Hepatic stellate cell (primary cell): Measurements from ENCODE around the gene NCOA6.
"Not testable (repeated sequence)": the region's sequence is repeated elsewhere in the genome, so short reads cannot be mapped to it uniquely, and the experiment has no call there.

ENCODE experiments used
- DNase-seq: peaks from one replicate; pipeline ENCODE4 v3.0.0; 2011; ENCODE audit warnings: low spot score

Gene NCOA6

GRCh38 chr20:34824806-34825529, 483 bp downstream of the NCOA6 start:
- DNase-seq = peak; percentile 59

- peak; percentile 57 for DNase-seq
Observed at GRCh38 chr20:34824452-34824805, 1.0 kb downstream of the NCOA6 start.

DNA sequence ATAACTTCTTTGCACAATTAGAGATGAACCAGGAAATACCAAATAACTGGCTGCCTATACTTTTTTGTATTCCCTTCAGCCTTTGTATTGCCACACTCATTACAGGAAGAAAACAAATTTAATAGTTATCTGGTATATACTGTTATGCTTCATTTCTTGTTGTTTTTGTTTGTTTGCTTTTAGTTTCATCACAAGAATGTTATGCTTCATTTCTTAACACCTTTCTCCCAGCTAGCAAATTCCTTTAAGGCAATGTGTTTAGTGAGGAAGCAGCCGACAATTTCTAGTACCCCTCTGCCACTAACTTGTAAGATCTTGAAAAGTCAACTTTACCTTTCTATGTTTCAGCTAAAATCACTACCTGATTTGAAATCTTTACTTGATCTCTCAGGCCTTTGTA, 1.4 kb downstream of the NCOA6 start:
- DNase-seq = no peak

DNA sequence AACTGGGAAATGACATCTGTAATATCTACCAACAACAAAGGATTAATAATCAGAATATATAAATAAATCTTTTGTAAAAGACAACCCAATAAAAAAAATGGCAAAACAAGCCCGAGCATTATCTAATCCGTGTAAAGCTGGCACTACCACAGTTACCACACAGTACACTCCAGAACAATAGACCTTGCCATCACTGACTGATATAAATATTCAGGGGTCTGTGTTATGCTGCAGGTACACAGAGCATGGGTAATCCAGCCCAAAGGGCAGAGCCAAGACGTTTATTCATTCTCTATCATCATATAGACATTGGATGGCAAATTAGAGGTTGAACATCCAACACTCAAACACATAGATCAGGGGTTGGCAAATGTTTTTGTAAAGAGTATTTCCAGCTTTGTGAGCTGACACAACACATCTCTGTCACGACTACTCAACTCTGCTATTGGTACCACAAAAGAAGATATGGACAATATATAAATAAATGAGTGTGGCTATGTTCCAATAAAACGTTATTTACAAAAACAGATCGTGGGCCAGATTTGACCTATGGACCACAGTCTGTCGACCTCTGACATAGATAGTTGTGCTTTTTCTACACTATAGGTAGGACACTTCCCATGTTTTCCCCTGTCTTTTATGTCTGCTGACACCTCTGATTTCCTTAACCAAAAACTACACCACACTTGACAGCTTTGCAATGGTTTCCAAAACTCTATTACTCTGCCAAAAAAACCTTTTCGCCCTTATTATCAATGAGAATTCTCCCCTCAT, 4.5 kb downstream of the NCOA6 start:
- DNase-seq = no peak

GRCh38 chr20:34817801-34818200, 7.7 kb downstream of the NCOA6 start:
- no peak for DNase-seq

DNA sequence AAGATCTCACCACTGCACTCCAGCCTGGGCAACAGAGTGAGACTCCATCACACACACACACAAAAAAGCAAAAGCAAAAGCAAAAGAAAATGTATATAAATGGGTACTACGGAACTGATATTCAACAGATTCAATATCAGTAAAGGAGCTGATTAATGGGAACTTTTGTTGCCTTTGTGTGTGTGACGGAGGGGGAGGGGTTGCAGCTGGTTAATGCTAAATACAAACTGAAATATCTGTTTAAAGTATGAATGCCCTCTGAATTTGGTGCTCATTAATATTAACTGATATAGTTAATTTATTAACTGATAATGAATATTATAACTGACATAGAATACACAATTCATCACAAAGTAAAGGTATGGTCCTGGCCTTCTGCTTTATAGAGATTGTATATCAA, 8.4 kb downstream of the NCOA6 start:
- no peak for DNase-seq

- no peak for DNase-seq
Observed at GRCh38 chr20:34815636-34816035, 9.8 kb downstream of the NCOA6 start.

DNA sequence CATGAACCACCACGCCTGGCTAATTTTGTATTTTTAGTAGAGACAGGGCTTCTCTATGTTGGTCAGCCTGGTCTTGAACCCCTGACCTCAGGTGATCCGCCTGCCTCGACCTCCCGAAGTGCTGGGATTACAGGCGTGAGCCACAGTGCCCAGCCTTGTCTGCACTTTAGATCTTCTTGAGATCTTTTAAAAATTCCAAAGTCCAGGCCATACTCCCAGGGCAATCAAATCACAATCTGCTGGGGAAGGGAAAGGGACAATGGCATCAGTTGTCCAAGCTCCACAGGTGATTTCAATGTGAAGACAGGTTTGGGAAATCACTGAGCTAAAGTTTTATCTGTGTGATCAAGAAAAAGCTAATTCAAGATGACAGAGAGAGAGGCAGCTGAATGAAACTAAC, 16.9 kb downstream of the NCOA6 start:
- DNase-seq = no peak

GRCh38 chr20:34807944-34808465, 17.4 kb downstream of the NCOA6 start:
- not testable (repeated sequence) for DNase-seq

GRCh38 chr20:34806255-34806654, 19.2 kb downstream of the NCOA6 start:
- DNase-seq = no peak

DNA sequence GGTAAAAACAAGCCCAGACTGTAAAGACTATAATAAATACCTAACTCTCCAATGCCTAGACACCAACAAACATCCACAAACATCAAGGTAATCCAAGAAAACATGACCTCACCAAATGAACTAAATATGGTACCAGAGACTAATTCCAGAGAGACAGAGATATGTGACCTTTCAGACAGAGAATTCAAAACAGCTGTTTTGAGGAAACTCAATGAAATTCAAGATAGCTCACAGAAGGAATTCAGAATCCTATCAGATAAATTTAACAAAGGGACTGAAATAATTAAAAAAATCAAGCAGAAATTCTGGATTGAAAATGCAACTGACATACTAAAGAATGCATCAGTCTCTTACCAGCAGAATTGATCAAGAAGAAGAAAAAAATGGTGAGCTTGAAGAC, 26.6 kb downstream of the NCOA6 start:
- DNase-seq = no peak

GRCh38 chr20:34798328-34798727, 27.1 kb downstream of the NCOA6 start:
- no peak for DNase-seq

DNA sequence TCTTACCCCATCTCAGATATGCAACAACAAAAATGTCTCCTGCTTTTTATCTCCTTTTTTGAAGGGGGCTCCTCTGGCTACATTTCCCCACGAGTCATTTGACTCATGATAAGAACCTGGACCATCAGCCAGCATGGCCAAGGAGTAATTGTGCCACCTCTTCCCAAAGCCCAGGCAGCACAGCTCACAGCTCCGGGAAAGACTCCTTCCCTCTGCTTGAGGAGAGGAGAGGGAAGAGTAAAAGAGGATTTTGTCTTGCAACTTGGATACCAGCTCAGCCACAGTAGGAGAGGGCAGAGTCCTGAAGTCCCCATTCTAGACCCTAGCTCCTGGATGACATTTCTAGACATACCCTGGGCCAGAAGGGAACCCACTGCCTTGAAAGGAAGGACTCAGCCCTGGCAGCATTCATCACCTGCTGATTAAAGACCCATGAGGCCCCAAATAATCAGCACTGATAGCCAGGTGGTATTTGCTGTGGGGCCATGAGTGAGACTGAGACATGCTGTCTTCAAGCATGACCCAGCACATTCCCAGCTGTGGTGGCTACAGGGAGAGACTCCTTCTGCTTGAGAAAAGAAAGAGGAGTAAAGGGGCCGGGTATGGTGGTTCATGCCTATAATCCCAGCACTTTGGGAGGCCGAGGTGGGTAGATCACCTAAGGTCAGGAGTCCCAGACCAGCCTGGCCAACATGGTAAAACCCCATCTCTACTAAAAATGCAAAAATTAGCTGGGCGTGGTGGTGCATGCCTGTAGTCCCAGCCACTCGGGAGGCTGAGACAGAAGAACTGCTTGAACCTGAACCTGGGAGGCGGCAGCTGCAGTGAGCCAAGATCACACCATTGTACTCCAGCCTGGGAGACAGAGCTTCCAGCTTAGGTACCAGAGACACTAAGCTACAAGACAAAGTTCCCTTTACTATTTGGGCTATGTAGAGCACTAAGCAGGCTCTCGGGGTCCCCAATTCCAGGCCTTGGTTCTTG, 28.1 kb downstream of the NCOA6 start:
- DNase-seq = no peak

GRCh38 chr20:34794006-34794585, 31.4 kb downstream of the NCOA6 start:
- DNase-seq = no peak

DNA sequence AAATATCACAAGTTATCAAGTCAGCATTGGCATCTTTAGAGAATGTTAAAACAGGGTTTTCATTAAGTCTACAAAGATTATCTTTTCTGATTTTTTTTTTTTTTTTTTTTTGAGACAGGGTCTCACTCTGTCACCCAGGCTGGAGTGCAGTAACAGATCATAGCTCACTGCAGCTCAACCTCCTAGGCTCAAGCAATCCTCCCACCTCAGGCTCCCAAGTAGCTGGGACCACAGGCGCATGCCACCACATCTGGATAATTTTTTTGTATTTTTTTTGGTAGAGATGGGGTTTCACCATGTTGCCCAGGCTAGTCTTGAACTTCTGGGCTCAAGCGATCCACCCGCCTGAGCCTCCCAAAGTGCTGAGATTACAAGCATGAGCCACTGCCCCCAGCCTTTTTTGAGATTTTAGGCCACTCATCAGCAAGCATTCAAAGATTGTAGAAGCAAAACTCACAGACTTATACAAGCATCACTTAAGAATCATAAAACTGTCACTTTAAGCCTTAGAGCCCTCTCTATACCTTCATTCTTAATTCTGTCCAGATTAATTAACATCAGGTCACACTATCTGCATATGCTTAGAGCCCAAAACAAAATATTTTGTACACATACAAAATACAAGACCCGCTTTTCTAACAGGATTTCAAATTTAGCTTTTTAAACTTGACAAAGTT, 32.6 kb downstream of the NCOA6 start:
- DNase-seq = no peak

DNA sequence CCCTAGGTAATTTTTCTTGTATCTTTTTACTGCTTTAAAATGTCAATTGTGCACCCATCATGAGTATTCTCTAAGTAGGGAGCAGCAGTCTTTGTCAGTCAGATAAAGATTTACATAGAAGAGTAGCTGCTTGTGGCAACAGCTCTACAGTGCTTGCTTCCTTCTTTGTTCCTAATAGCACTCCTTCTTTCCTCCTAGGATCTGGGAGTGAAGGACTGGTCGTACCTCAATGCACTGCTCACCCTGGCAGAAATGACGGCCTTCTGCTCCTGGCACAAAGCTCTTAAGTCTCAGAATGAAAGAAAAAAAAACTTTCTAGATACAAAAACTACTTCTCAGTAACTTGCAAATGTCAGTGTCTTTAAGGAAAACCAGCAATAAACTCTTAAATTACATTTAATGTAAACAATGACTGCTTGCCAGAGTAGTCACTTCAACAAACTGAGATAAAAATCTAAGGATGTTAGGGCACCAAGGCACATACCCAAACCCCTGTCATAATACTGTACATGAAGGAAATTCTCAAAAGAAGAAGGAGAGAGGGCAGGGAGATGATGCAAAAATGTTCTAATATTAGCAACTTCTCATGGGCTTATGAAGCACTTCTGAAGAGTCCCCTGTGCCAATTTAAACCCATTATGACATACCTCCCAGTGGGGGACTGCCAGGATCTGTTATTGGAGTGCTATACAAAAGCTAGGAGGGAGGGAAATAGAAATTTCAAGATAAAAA, 34.0 kb downstream of the NCOA6 start:
- peak; percentile 28 for DNase-seq

DNA sequence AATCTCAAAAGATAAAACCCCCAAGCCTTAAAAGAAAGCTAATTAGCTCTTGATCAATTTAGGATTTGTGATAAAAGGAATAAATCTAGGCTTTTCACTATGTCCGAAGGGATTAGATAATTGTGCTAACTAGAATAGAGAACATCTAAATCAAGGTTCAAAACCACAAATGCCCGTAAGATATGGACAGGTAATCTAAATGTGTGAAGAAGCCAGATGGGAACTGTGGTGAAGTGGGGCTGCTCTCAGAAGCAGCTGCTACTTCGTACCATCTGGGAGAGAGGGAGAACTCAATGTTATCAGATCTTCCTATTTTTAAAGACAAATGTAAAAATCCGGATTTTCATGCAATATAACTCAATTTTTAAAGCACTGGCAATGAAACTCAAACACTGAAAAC, 44.2 kb downstream of the NCOA6 start:
- no peak for DNase-seq

GRCh38 chr20:34780291-34780690, 45.2 kb downstream of the NCOA6 start:
- DNase-seq = not testable (repeated sequence)

- no peak for DNase-seq
Observed at GRCh38 chr20:34776177-34776576, 49.3 kb downstream of the NCOA6 start.

- DNase-seq = no peak
Observed at GRCh38 chr20:34774886-34775285, 50.6 kb downstream of the NCOA6 start.

- no peak for DNase-seq
Observed at GRCh38 chr20:34774449-34774848, 51.0 kb downstream of the NCOA6 start.
